Esophagus muscularis mucosa (tissue), 4 donors: ENCODE results near the gene MPV17. TPM values are rescaled to one million over a fixed set of nuclear protein-coding genes. Genes with fewer than 3 reads are reported as not detected.
"Not testable (repeated sequence)": the region's sequence is repeated elsewhere in the genome, so short reads cannot be mapped to it uniquely, and the experiment has no call there.

Experiments
- DNase-seq: peaks from one replicate; pipeline ENCODE4 v3.0.0-alpha.2; 2017; ENCODE audit errors: extremely low spot score
- H3K27ac ChIP-seq, 4 donors: fragments of 200-600 bp; sonication (generic); replicated peaks in 1 of 4; 1 replicate in 3 of 4; 2 replicates in 1 of 4; pipeline ENCODE4 v1.5.1; 2016 to 2019; ENCODE audit warnings: mild to moderate bottlenecking in 1 of 4
- H3K27me3 ChIP-seq, 4 donors: fragments of 200-600 bp; sonication (generic); one replicate each; pipeline versions ENCODE4 v1.5.1 to v1.6.0; 2016 to 2019
- H3K36me3 ChIP-seq, 4 donors: fragments of 200-600 bp; sonication (generic); one replicate each; pipeline ENCODE4 v1.5.1; 2016 to 2019
- H3K4me1 ChIP-seq, 4 donors: fragments of 200-600 bp; sonication (generic); one replicate each; pipeline ENCODE4 v1.5.1; 2016 to 2019
- H3K4me3 ChIP-seq, 4 donors: fragments of 200-600 bp; sonication (generic); 1 replicate in 2 of 4; 2 replicates in 2 of 4; pipeline ENCODE4 v1.5.1; 2016 to 2019; ENCODE audit warnings: mild to moderate bottlenecking in 4 of 4, moderate library complexity in 1 of 4
- H3K9me3 ChIP-seq, 4 donors: fragments of 200-600 bp; sonication (generic); 1 replicate in 3 of 4; 2 replicates in 1 of 4; pipeline ENCODE4 v1.5.1; 2016 to 2019
- CTCF ChIP-seq, 3 experiments: fragments of 200-600 bp in 2 of 3; fragments of 450-650 bp in 1 of 3; sonication (generic) in 2 of 3; IDR thresholded peaks; one replicate each; pipeline ENCODE4 v1.5.1; 2017 to 2019; ENCODE audit warnings: antibody characterized with exemption in 3 of 3, mild to moderate bottlenecking in 2 of 3, moderate library complexity in 1 of 3
- EP300 ChIP-seq: sonication (generic); formaldehyde crosslinking; IDR thresholded peaks from one replicate; pipeline ENCODE4 v1.6.1; 2017; ENCODE audit warnings: antibody characterized with exemption
- POLR2A ChIP-seq: fragments of 450-650 bp; IDR thresholded peaks from one replicate; pipeline ENCODE4 v1.6.1; 2017; ENCODE audit warnings: antibody characterized with exemption, moderate library complexity, mild to moderate bottlenecking, low read depth
- POLR2AphosphoS5 ChIP-seq, 2 donors: sonication (generic); formaldehyde crosslinking; IDR thresholded peaks; one replicate each; pipeline ENCODE4 v1.6.1; 2017; ENCODE audit warnings: antibody characterized with exemption in 2 of 2
- WGBS: methylation state at CpG from one replicate; pipeline ENCODE4 v1.1.5; 2018; 5-methylcytosine and 5-hydroxymethylcytosine counted together
- intact Hi-C: fragments of 100-400 bp; cut with DNase I; formaldehyde crosslinking; loops from one replicate; pipeline ENCODE4 v1.15.1; 2023
- total RNA-seq, 4 donors: library from RNA; depleted of rRNA; stranded (reverse); fragments of >200 nt; gene quantifications; one replicate each; pipeline versions ENCODE4 v1.1.0 to v1.2.1, GENCODE V29; 2016

MPV17 gene
- total RNA-seq, 4 donors from 2014 or later: 46.7 to 70.2 (median 60.6) TPM

- Histone ChIP-seq H3K27ac (no peak overlapping the region), H3K9me3 (no peaks in the 10 kb centered on the region), H3K4me1 (peaks cover 17 to 36% (median 33%) of the 10 kb centered on the region in 4 donors), H3K27me3 (peaks cover 0 to 57% (median 31%) of the 10 kb centered on the region in 4 donors), H3K4me3 (no peak overlapping the region), H3K36me3 (peaks cover 4 to 74% (median 9%) of the 10 kb centered on the region in 4 donors)
- TF ChIP-seq POLR2AphosphoS5 (IDR thresholded peaks at IDR 0.05) (no peak), POLR2A (no peak), CTCF (IDR thresholded peaks at IDR 0.05) (no peak), EP300 (no peak)
- DNase-seq: no peak
- intact Hi-C loops: no loop called here
- 81% methylated on average over 9 of the region's 13 CpGs for WGBS
These were observed 18.2 kb downstream of the MPV17 start for GRCh38 chr2:27304488-27305240.

- Histone ChIP-seq H3K4me1 (peaks cover 16 to 31% (median 29%) of the 10 kb centered on the region in 4 donors), H3K9me3 (no peaks in the 10 kb centered on the region), H3K4me3 (peak overlapping the region; percentile 36 to 48 (median 41)), H3K36me3 (peaks cover 0 to 75% (median under 1%) of the 10 kb centered on the region in 4 donors), H3K27me3 (peaks cover 0 to 59% (median 29%) of the 10 kb centered on the region in 4 donors), H3K27ac (no peak overlapping the region)
- TF ChIP-seq CTCF (IDR thresholded peaks at IDR 0.05): peak; percentile 86 to 89 (median 89)
- TF ChIP-seq POLR2A: no peak
- TF ChIP-seq EP300: no peak
- 31% methylated on average over 23 of the region's 25 CpGs for WGBS
- intact Hi-C loops: no loop called here
- DNase-seq: no peak
These were observed 19.5 kb downstream of the MPV17 start for GRCh38 chr2:27303093-27304025.

- DNase-seq, H3K4me3 ChIP-seq, H3K4me1 ChIP-seq, H3K27ac ChIP-seq, H3K9me3 ChIP-seq, intact Hi-C loops: not testable (repeated sequence)
- 84% methylated on average over 4 of the region's 4 CpGs for WGBS
- H3K36me3 ChIP-seq: peaks cover 0 to 50% (median 0%) of the 10 kb centered on the region in 4 donors
- H3K27me3 ChIP-seq: peaks cover 0 to 50% (median 3%) of the 10 kb centered on the region in 4 donors
These were observed 22.3 kb downstream of the MPV17 start for GRCh38 chr2:27300606-27301005.

GRCh38 chr2:27298391-27299080 lies 24.4 kb downstream of the MPV17 start:
- Histone ChIP-seq H3K4me1 (peaks cover 4 to 17% (median 7%) of the 10 kb centered on the region in 4 donors), H3K4me3 (no peak overlapping the region), H3K36me3 (peaks cover 0 to 35% (median 0%) of the 10 kb centered on the region in 4 donors), H3K9me3 (no peaks in the 10 kb centered on the region), H3K27ac (no peak overlapping the region), H3K27me3 (peaks cover 0 to 50% (median 0%) of the 10 kb centered on the region in 4 donors)
- TF ChIP-seq POLR2A: no peak
- TF ChIP-seq POLR2AphosphoS5 (IDR thresholded peaks at IDR 0.05): no peak
- intact Hi-C loops: no loop called here
- WGBS: 82% methylated on average over 18 of the region's 18 CpGs
- DNase-seq: no peak

- peaks cover 0 to 12% (median 2%) of the 10 kb centered on the region in 4 donors for H3K4me1 ChIP-seq
- no peak for TF ChIP-seq POLR2AphosphoS5 (IDR thresholded peaks at IDR 0.05)
- TF ChIP-seq CTCF (IDR thresholded peaks at IDR 0.05): no peak
- TF ChIP-seq EP300: no peak
- TF ChIP-seq POLR2A: no peak
- H3K27me3 ChIP-seq: peaks cover 0 to 52% (median 0%) of the 10 kb centered on the region in 4 donors
- H3K36me3 ChIP-seq: peaks cover 0 to 35% (median 0%) of the 10 kb centered on the region in 4 donors
- DNase-seq: no peak
- no peak overlapping the region for H3K4me3 ChIP-seq
- WGBS: 83% methylated on average over 3 of the region's 3 CpGs
- no peaks in the 10 kb centered on the region for H3K9me3 ChIP-seq
- H3K27ac ChIP-seq: no peak overlapping the region
- intact Hi-C loops: no loop called here
These were observed 25.7 kb downstream of the MPV17 start for GRCh38 chr2:27297195-27297594.
